BLaER1 (cell line): ENCODE measurements around the gene CHTF18.
"Not testable (repeated sequence)": the region's sequence is repeated elsewhere in the genome, so short reads cannot be mapped to it uniquely, and the experiment has no call there.

ENCODE experiments used
- H3K27ac ChIP-seq: shearing (Covaris generic); formaldehyde crosslinking; 2 replicates; pipeline ENCODE4 v1.8.1; 2022
- H3K27me3 ChIP-seq: shearing (Covaris generic); formaldehyde crosslinking; 2 replicates; pipeline ENCODE4 v1.8.1; 2022
- H3K36me3 ChIP-seq: shearing (Covaris generic); formaldehyde crosslinking; 2 replicates; pipeline ENCODE4 v1.8.1; 2022
- H3K4me1 ChIP-seq: shearing (Covaris generic); formaldehyde crosslinking; 2 replicates; pipeline ENCODE4 v1.8.1; 2022
- H3K4me2 ChIP-seq: shearing (Covaris generic); formaldehyde crosslinking; 2 replicates; pipeline ENCODE4 v1.8.1; 2022
- H3K4me3 ChIP-seq: shearing (Covaris generic); formaldehyde crosslinking; 2 replicates; pipeline ENCODE4 v1.8.1; 2022
- H3K9ac ChIP-seq: shearing (Covaris generic); formaldehyde crosslinking; 2 replicates; pipeline ENCODE4 v1.8.1; 2022
- H3K9me3 ChIP-seq: shearing (Covaris generic); formaldehyde crosslinking; 2 replicates; pipeline ENCODE4 v1.8.1; 2022
- H4K20me1 ChIP-seq: shearing (Covaris generic); formaldehyde crosslinking; 2 replicates; pipeline ENCODE4 v1.8.1; 2022
- Cebpa-rat ChIP-seq: shearing (Covaris generic); IDR thresholded peaks from 2 replicates; pipeline ENCODE4 v1.8.1; 2022

Gene CHTF18

GRCh38 chr16:775236-775796, 13.1 kb upstream of the CHTF18 start:
- Histone ChIP-seq H3K4me3 (no peak overlapping the region), H3K4me2 (no peak overlapping the region), H3K9me3 (no peaks in the 10 kb centered on the region), H3K4me1 (peaks cover 41% of the 10 kb centered on the region), H3K36me3 (no peaks in the 10 kb centered on the region), H4K20me1 (no peaks in the 10 kb centered on the region), H3K27ac (no peak overlapping the region), H3K9ac (no peak overlapping the region), H3K27me3 (no peaks in the 10 kb centered on the region)
- TF ChIP-seq Cebpa-rat: no peak

GRCh38 chr16:776298-776697, 12.1 kb upstream of the CHTF18 start:
- not testable (repeated sequence) for H3K9me3 ChIP-seq, H4K20me1 ChIP-seq, H3K9ac ChIP-seq, H3K36me3 ChIP-seq, H3K27me3 ChIP-seq, H3K4me3 ChIP-seq
- H3K4me2 ChIP-seq: peak overlapping the region; percentile 84; the same call in 1 of the 2 replicates
- H3K4me1 ChIP-seq: peaks cover 41% of the 10 kb centered on the region
- peak overlapping the region; percentile 62; the same call in 1 of the 2 replicates for H3K27ac ChIP-seq

- no peak for TF ChIP-seq Cebpa-rat
- H3K9ac ChIP-seq: no peak overlapping the region; the same call in 1 of the 2 replicates
- H3K27me3 ChIP-seq: no peaks in the 10 kb centered on the region
- H3K4me2 ChIP-seq: peak overlapping the region; percentile 84
- H3K4me3 ChIP-seq: no peak overlapping the region
- no peaks in the 10 kb centered on the region for H3K36me3 ChIP-seq
- peaks cover 41% of the 10 kb centered on the region for H3K4me1 ChIP-seq
- peak overlapping the region; percentile 62; the same call in 1 of the 2 replicates for H3K27ac ChIP-seq
- H4K20me1 ChIP-seq: no peaks in the 10 kb centered on the region
- H3K9me3 ChIP-seq: no peaks in the 10 kb centered on the region
Measured at GRCh38 chr16:776824-777223, 11.6 kb upstream of the CHTF18 start.

- Histone ChIP-seq H4K20me1 (no peaks in the 10 kb centered on the region), H3K4me2 (peak overlapping the region; percentile 84), H3K4me1 (peaks cover 50% of the 10 kb centered on the region), H3K9ac (peak overlapping the region; percentile 54), H3K27ac (peak overlapping the region; percentile 62), H3K36me3 (no peaks in the 10 kb centered on the region), H3K9me3 (no peaks in the 10 kb centered on the region), H3K27me3 (no peaks in the 10 kb centered on the region), H3K4me3 (peak overlapping the region; percentile 32; the same call in 1 of the 2 replicates)
- no peak for TF ChIP-seq Cebpa-rat
Measured at GRCh38 chr16:777826-778225, 10.6 kb upstream of the CHTF18 start.

- H3K36me3 ChIP-seq: no peaks in the 10 kb centered on the region
- no peaks in the 10 kb centered on the region for H3K9me3 ChIP-seq
- H3K4me1 ChIP-seq: peaks cover 56% of the 10 kb centered on the region
- H4K20me1 ChIP-seq: no peaks in the 10 kb centered on the region
- H3K27ac ChIP-seq: peak overlapping the region; percentile 62
- H3K9ac ChIP-seq: peak overlapping the region; percentile 54; the same call in 1 of the 2 replicates
- H3K27me3 ChIP-seq: no peaks in the 10 kb centered on the region
- no peak for TF ChIP-seq Cebpa-rat
- peak overlapping the region; percentile 84 for H3K4me2 ChIP-seq
- peak overlapping the region; percentile 32; the same call in 1 of the 2 replicates for H3K4me3 ChIP-seq
Measured at GRCh38 chr16:778447-778846, 10.0 kb upstream of the CHTF18 start.

- H3K27ac ChIP-seq: no peak overlapping the region
- peaks cover 61% of the 10 kb centered on the region for H3K4me1 ChIP-seq
- 0 out of 2 replicates have a peak, but pooled peaks cover under 1% of the 10 kb centered on the region for H3K36me3 ChIP-seq
- H3K4me3 ChIP-seq: no peak overlapping the region
- H4K20me1 ChIP-seq: peaks cover 2% of the 10 kb centered on the region; the same call in 1 of the 2 replicates
- H3K27me3 ChIP-seq: no peaks in the 10 kb centered on the region
- TF ChIP-seq Cebpa-rat: no peak
- no peak overlapping the region for H3K9ac ChIP-seq
- H3K4me2 ChIP-seq: peak overlapping the region; percentile 84
- no peaks in the 10 kb centered on the region for H3K9me3 ChIP-seq
Measured at GRCh38 chr16:778909-779527, 9.4 kb upstream of the CHTF18 start.

GRCh38 chr16:779561-779960, 8.9 kb upstream of the CHTF18 start:
- Histone ChIP-seq H3K36me3 (0 out of 2 replicates have a peak, but pooled peaks cover 5% of the 10 kb centered on the region), H3K27ac (no peak overlapping the region), H3K4me1 (peaks cover 65% of the 10 kb centered on the region), H3K9me3 (no peaks in the 10 kb centered on the region), H3K9ac (no peak overlapping the region), H3K27me3 (no peaks in the 10 kb centered on the region), H3K4me3 (no peak overlapping the region), H4K20me1 (peaks cover 8% of the 10 kb centered on the region), H3K4me2 (no peak overlapping the region)
- no peak for TF ChIP-seq Cebpa-rat

- TF ChIP-seq Cebpa-rat: no peak
- Histone ChIP-seq H3K36me3 (peaks cover 13% of the 10 kb centered on the region; the same call in 1 of the 2 replicates), H3K9me3 (no peaks in the 10 kb centered on the region), H3K27ac (no peak overlapping the region), H4K20me1 (peaks cover 15% of the 10 kb centered on the region), H3K4me2 (no peak overlapping the region), H3K4me3 (no peak overlapping the region), H3K27me3 (no peaks in the 10 kb centered on the region), H3K4me1 (peaks cover 73% of the 10 kb centered on the region), H3K9ac (no peak overlapping the region)
Measured at GRCh38 chr16:780296-780695, 8.1 kb upstream of the CHTF18 start.

GRCh38 chr16:781346-782010, 6.9 kb upstream of the CHTF18 start:
- H3K9ac ChIP-seq: no peak overlapping the region
- no peaks in the 10 kb centered on the region for H3K27me3 ChIP-seq
- no peak for TF ChIP-seq Cebpa-rat
- no peak overlapping the region for H3K4me2 ChIP-seq
- no peaks in the 10 kb centered on the region for H3K9me3 ChIP-seq
- H3K36me3 ChIP-seq: peaks cover 23% of the 10 kb centered on the region
- H3K4me3 ChIP-seq: no peak overlapping the region
- peaks cover 27% of the 10 kb centered on the region for H4K20me1 ChIP-seq
- H3K27ac ChIP-seq: no peak overlapping the region
- H3K4me1 ChIP-seq: peaks cover 73% of the 10 kb centered on the region

GRCh38 chr16:782258-782657, 6.2 kb upstream of the CHTF18 start:
- peak overlapping the region; percentile 79 for H3K4me2 ChIP-seq
- H3K27ac ChIP-seq: no peak overlapping the region
- peaks cover 31% of the 10 kb centered on the region for H3K36me3 ChIP-seq
- peaks cover 35% of the 10 kb centered on the region for H4K20me1 ChIP-seq
- no peak for TF ChIP-seq Cebpa-rat
- H3K9me3 ChIP-seq: no peaks in the 10 kb centered on the region
- H3K4me3 ChIP-seq: no peak overlapping the region
- no peaks in the 10 kb centered on the region for H3K27me3 ChIP-seq
- H3K4me1 ChIP-seq: peaks cover 72% of the 10 kb centered on the region
- H3K9ac ChIP-seq: peak overlapping the region; percentile 10; the same call in 1 of the 2 replicates
